NCI-H2081 (cell line): ENCODE data around the gene CASK.

Experiments used
- DNase-seq, 2 experiments: peaks; one replicate each; lab custom pipeline; 2025; lab: John Stamatoyannopoulos, UW

The CASK gene

DNA sequence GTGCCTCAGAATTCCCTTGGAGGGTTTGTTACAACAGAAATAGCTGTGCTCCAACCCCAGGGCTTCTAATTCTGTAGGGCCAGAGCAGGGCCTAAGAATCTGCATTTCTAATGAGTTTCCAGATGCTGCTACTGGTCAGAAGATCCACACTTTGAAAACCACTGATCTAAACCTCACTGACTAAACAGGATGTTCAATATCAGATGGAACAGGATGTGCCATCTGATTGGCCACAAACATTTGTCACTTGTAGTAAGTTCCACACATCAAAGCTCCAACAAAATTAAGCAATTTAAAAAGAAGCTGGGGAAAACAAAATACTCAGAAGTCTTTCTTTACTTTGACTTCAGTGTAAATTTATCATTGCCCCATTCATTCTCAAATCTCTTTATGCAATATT is 14.3 kb downstream of the CASK start:
- no peak for DNase-seq

- DNase-seq, result no peak
These were observed 16.7 kb downstream of the CASK start for GRCh38 chrX:41906515-41907187.

DNA sequence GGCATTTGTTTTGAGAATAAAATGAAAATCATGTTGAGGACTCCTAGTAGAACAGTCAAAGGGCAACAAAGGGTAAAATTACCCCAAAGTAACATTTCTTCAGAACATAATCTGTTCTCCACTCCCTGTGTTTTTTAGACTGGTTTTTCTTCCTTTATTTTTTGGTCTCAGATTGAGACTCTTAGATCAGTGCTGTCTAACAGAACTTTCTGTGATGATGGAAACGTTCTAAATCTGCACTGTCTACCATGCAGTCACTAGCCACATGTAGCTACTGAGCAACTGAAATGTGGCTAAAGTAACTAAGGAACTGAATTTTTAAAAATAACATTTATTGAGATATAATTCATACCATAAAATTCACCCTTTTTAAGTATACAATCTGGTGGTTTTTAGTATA is 19.8 kb downstream of the CASK start:
- no peak for DNase-seq

GRCh38 chrX:41900321-41900720 is 23.0 kb downstream of the CASK start:
- DNase-seq, result no peak

DNA sequence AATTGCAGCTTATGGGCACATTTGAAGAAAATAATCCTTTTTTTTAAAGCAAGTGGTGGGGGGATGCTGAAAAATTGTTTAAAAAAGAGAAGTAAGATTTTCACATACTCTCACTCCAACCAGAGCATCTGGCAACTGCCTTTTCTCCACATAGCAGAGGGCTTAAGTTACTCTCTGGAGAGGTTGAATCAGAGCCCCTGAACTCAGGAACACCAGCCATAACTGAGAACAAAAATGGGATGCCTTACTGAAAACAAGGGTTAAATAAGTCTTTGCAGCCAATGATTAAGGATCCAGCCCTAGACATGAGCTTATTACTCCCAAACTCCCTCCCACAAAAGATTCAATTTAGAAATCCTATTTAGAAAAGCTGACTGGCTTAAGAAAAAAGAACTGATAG is 27.5 kb downstream of the CASK start:
- DNase-seq, result no peak

- no peak for DNase-seq
These were observed 33.3 kb downstream of the CASK start for GRCh38 chrX:41890026-41890423.

DNA sequence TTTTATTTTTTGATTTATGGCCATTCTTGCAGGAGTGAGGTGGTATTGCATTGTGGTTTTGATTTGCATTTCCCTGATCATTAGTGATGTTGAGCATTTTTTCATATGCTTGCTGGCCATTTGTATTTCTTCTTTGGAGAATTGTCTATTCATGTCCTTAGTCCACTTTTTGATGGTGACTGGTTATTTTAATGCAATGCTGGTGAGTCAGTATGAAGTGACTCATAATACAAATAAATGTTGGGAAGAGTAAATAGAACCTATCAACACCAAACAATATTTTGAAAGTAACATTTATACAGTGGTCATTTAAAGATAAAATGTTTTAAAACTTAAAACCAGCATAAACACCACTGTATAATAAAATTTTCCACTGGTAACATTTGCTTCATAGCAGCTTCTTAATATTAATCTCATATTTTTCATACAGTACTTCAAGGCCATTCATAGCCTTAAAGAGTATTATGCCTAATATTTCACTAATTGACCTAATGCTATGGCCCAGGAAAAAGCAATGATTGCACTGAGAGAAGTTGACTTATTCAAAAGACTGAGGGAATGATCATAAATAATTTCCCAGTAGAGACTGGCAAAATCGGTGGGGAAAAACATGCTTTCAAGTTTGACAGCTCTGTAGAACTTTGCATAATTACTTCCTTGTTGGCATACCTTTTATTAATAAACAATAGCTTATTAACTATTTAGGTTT is 33.9 kb downstream of the CASK start:
- DNase-seq, result no peak

DNA sequence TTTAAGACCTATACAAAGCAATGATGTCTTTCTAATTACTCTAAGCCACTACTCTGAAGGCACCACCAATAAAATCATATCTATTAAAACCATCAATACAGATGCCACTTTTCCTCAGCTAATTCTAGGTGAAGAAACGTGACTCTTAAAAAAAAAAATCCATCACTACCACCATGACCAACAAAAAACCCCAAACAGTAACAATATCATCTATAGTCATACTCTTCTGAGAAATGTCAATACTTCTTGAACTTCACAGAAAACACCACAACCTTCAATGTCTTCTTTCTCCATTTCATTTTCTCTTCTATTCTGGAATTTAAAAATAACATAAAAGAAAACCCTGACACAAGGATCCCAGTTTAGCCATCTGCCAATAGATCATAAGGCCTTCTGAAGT is 35.7 kb downstream of the CASK start:
- DNase-seq, result no peak

- no peak for DNase-seq
These were observed 37.6 kb downstream of the CASK start for GRCh38 chrX:41885724-41886123.

- no peak for DNase-seq
These were observed 42.2 kb downstream of the CASK start for GRCh38 chrX:41881166-41881565.

GRCh38 chrX:41877167-41877566 is 46.2 kb downstream of the CASK start:
- no peak for DNase-seq

- no peak for DNase-seq
These were observed 48.2 kb downstream of the CASK start for GRCh38 chrX:41875142-41875541.

DNA sequence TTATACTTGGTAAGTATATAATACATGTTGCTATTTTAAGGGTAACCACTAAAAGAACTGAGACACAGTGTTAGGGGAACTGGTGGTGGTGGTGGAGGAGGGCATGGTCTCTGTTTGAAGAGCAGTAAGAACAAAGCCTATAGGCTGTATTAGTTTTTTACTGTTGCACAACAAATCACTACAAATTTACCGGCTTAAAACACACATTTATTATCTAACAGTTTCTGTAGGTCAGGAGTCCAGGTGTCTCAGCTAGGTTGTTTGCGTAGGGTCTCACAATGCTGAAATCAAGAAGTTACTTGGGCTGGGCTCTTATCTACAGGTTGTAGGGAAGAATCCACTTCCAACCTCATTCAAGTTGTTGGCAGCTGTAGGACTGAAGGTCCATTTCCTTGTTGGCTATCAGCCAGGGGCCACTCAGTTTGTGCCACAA is 52.6 kb downstream of the CASK start:
- no peak for DNase-seq

GRCh38 chrX:41868392-41868977 is 54.9 kb downstream of the CASK start:
- DNase-seq, result peak in 1 of 2 experiments; percentile 30

GRCh38 chrX:41863343-41864203 is 59.8 kb downstream of the CASK start:
- DNase-seq, result no peak

GRCh38 chrX:41862562-41863184 is 60.7 kb downstream of the CASK start:
- DNase-seq, result no peak

DNA sequence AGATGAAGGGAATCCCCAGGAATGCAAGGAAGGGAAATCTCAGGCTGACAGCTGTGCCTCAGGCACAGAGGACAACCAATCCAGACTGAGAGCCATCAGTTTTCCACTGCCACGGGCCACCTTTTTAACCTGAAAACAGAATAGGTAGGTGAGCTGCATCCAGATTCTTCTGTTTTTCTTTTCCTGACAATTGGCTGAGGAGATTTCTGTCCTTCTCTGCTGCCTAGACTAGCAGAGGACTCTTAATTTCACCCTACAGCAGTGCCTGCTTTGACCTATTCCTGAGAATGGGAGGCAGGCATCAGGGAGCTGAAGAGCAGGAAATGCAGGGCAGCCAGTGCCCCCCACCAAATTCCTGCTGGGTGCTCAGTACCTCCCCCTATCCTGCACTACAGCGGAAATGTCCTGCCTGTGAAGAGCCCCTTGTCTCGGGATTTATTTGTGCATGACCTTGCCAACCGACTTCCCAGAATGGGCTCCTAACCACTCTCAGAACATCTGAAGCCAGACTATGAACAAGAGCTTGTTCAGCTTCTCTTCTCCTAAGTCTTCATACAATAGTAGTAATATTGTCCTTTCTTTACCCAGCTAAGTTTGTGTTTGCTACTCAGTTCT is 65.1 kb downstream of the CASK start:
- no peak for DNase-seq

DNA sequence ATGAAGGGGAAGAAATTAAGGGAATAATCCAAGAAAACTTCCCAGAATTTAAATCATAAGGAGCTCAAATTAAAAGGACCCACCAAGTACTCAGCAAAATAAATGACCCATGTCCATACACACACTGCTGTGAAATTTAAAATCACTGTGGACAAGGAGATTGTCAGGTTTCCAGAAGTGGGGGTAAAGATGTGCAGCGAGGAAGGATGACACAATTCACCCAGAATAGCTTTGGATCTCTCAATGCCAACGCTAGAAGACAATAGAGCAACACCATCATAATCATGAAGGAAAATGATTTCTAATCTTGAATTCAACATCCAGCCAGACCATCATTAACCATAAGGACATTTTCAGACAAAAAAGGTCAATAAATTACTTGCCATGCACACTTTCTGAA is 65.7 kb downstream of the CASK start:
- no peak for DNase-seq

GRCh38 chrX:41846714-41847113 is 76.6 kb downstream of the CASK start:
- no peak for DNase-seq

GRCh38 chrX:41837270-41837944 is 85.9 kb downstream of the CASK start:
- DNase-seq, result no peak

DNA sequence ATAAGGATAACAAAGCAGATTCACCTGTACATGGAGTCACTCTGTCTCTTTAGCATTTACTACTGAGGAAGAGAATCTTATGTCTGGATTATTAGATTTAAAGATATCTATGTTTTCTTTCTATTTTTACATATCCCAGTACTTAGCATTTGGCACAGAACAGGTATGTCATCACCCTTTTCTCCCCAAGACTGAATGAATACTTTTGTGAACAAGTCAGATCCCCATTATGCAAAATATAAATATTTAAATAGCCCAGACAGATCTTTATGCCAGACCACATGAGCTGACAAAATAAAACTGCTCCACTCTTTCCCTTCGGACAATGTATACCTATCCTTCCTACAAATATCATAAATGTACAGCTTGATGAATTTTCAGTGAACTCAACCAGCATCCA is 94.5 kb downstream of the CASK start:
- DNase-seq, result no peak
